Fibroblast of peridontal ligament (primary cell): ENCODE data around the gene CFAP97.
A peak's percentile ranks its signal among the peaks of the same experiment; 100 is the strongest.
"Not testable (repeated sequence)": the region's sequence is repeated elsewhere in the genome, so short reads cannot be mapped to it uniquely, and the experiment has no call there.

Source experiments
- DNase-seq: peaks from one replicate; pipeline ENCODE4 v3.0.0-alpha.2; 2010; ENCODE audit errors: extremely low read depth

Gene CFAP97

GRCh38 chr4:185203486-185204237, at the start of gene CFAP97:
Gene CFAP97 (minus strand): TSS chr4:185204000. CDS start chr4:185191196, 12,804 bp downstream.
- peak; percentile 88 for DNase-seq

GRCh38 chr4:185249105-185249504, 45.3 kb upstream of the CFAP97 start:
- DNase-seq: no peak

GRCh38 chr4:185248393-185249039, 44.7 kb upstream of the CFAP97 start:
- DNase-seq: no peak

- DNase-seq: no peak
Observed at GRCh38 chr4:185247151-185247550, 43.4 kb upstream of the CFAP97 start.

- DNase-seq: no peak
Observed at GRCh38 chr4:185246453-185246852, 42.7 kb upstream of the CFAP97 start.

- DNase-seq: peak; percentile 60
Observed at GRCh38 chr4:185244763-185245162, 41.0 kb upstream of the CFAP97 start.

GRCh38 chr4:185243879-185244278, 40.1 kb upstream of the CFAP97 start:
- no peak for DNase-seq

- DNase-seq: no peak
Observed at GRCh38 chr4:185242749-185243533, 39.1 kb upstream of the CFAP97 start.

- DNase-seq: not testable (repeated sequence)
Observed at GRCh38 chr4:185240486-185240885, 36.7 kb upstream of the CFAP97 start.

- no peak for DNase-seq
Observed at GRCh38 chr4:185238750-185239149, 35.0 kb upstream of the CFAP97 start.

GRCh38 chr4:185238215-185238681, 34.4 kb upstream of the CFAP97 start:
- DNase-seq: peak; percentile 93

- DNase-seq: peak; percentile 75
Observed at GRCh38 chr4:185237175-185237574, 33.4 kb upstream of the CFAP97 start.

GRCh38 chr4:185235843-185236503, 32.2 kb upstream of the CFAP97 start:
- no peak for DNase-seq

GRCh38 chr4:185235119-185235842, 31.5 kb upstream of the CFAP97 start:
- DNase-seq: no peak

- peak; percentile 54 for DNase-seq
Observed at GRCh38 chr4:185232370-185232769, 28.6 kb upstream of the CFAP97 start.

- no peak for DNase-seq
Observed at GRCh38 chr4:185229021-185229818, 25.4 kb upstream of the CFAP97 start.

- DNase-seq: no peak
Observed at GRCh38 chr4:185227713-185228278, 24.0 kb upstream of the CFAP97 start.

- DNase-seq: no peak
Observed at GRCh38 chr4:185227131-185227551, 23.3 kb upstream of the CFAP97 start.

- no peak for DNase-seq
Observed at GRCh38 chr4:185225940-185226339, 22.1 kb upstream of the CFAP97 start.

- DNase-seq: no peak
Observed at GRCh38 chr4:185224597-185224996, 20.8 kb upstream of the CFAP97 start.
